GM19468 (cell line): ENCODE results near the gene BIRC7.
"Not testable (repeated sequence)": the region's sequence is repeated elsewhere in the genome, so short reads cannot be mapped to it uniquely, and the experiment has no call there.

Experiments
- ATAC-seq: cut with Tn5 transposase; IDR thresholded peaks from one replicate; pipeline ENCODE4 v1.9.1; 2021; ENCODE audit warnings: mild to moderate bottlenecking, moderate library complexity, moderate number of reproducible peaks; ENCODE audit not compliant: unreplicated experiment; ENCODE audit errors: extremely low read depth

BIRC7 gene

DNA sequence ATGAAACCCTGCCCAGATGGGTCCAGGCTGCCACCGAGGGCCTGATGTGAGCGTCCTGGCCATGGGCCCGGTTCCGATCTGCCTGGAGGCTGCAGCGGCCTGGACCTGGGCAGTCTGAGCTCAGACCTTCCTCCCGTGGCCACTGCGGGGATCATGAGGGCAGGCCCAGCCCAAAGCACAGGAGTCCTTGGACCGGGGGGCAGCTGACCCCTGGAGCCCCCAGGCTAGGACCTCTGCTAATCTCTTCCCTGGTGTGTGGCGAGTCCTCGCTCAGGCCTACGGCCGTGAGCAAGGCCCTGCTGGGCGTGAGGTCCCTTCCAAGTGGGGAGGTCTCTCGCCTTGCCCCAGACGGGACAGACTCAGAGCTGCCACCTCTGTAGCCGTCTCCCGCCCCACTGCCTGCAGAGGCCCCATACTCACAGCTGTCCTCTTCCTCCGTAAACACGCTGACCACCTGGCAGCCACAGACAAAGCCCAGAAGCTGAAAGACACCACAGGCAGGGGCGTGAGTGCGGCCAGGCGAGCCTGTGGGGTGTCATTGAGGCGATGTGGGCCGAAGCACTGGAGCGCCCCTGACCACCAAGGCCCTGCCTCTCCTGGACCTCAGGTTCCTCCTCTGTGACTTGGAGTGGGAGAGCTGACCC is 8.0 kb downstream of the BIRC7 start:
- no peak for ATAC-seq

DNA sequence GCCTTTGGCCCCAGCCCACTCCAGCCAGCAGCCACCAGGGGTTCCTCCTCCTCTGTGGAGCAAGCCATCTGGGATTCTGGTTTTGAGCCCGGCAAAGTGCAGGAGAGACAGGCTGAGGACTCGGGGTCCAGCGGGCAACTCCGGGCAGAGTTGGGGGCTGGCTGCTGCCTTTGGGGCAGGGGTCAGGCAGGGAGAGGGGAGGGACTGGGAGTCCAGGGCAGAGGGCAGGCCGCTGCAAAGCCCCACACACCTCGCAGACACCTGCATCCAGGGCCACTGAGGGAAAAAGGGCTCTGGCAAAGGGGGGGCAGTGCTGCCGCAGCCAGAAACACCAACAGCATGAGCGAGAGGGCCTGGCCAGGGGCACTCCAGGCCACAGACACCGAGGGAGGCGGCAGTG is 8.8 kb downstream of the BIRC7 start:
- no peak for ATAC-seq

DNA sequence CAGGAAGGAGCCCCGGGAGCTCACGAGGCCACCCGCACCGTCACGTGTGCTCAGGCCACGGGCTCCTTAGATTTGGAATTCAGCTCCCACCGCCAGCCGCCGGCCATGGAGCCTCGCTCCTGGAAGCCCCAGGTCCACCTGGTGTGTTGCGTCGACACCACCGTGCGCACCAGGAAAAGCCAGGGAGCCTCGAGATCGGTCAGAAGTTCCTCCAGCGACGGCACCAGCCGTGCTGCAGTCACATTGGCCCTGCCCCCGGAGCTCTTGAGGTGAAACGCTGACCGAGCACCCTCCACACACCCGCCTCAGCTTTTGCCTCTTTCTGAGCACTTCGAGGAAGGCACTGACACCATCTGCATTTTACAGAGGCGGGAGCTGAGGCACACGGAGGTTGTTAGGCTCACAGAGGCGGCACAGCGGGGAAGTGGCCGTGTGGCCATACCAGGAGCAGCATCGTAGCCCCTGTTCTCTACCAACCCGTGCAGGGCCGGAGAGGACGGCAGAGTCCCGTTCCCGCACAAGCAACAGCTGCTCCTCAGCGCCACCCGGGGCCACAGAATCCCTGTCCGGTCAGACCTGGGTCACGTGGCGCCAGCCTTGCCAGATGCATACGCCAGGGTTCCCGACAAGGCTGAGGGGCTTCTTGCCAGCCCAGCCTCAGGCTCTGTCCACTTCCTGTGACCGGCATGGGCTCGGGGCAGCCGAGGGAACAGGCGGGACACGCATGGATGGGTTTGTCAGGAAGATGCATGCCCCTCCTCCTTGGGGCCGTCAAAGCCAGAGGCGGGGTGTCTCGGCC is 11.0 kb downstream of the BIRC7 start:
- ATAC-seq, result no peak

DNA sequence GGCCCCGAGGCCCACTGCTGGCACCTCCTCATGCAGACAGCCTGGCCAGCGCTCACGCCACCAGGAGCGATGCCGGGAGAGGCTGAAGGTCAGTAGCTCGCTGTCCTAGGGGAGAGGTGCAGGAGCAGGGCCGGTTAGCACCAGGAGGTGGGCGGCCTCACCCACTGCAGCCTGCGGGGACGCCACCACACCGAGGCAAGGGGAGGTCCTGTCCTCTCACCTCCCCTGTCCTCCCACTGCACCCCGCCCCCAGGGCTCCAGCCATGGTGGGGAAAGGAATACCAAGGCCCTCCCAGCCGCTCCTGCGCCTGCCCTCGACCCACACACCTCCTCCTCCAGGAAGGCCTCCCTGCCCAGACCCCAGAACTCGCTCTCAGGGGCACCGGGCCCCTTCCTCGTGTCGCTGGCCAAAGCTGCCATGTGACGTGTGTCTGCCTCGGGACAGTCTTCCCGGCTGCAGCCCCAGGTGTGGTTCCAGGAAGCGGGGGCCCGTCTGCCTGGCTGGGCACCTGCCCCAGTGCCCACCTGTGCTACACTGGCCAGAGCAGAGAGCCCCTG is 12.0 kb downstream of the BIRC7 start:
- ATAC-seq, result no peak

DNA sequence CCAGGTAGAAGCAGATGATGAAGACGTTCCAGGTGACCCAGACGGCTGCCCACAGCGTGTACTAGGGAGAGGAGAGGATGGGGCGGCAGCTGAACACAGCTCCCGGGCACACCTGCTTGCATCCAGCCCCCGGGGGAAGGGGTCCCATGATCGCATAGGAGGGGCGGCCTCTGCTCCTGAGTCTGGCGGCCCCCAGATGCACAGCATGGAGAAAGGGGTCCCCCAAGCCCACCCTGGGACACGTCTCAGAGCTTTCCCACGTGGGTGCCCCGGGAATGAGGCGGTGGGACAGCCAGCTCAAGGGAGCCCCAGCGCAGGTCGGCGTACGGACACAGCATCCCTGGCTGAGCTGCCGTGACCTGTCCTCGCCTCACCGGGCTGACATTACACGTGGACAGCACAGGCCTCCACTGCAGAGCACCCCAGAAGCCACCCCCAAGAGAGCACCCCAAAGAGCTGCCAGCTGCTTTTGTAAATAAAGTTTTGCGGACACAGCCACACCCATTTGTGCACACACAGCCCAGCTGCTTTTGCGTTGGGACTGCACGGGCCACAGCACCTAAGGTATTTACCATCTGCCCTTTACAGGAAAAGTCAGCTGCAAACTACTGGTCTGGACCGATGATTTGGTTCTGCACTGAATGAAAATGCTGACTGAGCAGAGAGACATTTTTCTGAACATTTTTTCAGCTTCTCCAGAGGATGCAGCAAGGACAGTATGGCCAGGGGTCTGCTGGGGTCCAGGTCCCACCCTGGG is 13.3 kb downstream of the BIRC7 start:
- no peak for ATAC-seq

DNA sequence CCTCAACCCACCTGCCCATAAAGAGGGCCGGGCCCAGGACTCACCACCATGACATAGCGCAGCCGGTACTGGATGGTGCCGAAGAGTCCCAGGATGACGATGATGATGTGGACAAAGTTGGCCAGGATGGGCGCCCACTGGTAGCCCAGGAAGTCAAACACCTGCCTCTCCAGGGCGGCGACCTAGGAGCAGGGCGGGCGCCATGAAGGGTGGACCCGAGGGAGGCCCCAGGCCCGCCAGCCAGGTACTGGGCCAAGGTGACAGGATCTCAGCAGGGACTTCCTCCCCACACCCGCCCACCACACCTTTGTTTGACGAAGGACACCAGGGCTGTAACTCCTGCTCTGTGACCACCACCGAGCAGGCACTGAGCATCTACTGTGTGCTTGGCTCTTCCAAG is 14.2 kb downstream of the BIRC7 start:
- no peak for ATAC-seq

DNA sequence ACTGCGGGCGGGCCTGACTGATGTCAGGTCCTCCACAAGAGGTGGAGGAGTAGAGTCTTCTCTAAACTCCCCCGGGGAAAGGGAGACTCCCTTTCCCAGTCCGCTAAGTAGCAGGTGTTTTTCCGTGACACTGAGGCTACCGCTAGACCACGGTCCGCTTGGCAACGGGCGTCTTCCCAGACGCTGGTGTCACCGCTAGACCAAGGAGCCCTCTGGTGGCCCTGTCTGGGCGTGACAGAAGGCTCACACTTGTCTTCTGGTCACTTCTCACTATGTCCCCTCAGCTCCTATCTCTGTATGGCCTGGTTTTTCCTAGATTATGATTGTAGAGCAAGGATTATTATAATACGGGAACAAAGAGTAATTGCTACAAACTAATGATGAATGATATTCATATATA is 15.6 kb downstream of the BIRC7 start:
- not testable (repeated sequence) for ATAC-seq

DNA sequence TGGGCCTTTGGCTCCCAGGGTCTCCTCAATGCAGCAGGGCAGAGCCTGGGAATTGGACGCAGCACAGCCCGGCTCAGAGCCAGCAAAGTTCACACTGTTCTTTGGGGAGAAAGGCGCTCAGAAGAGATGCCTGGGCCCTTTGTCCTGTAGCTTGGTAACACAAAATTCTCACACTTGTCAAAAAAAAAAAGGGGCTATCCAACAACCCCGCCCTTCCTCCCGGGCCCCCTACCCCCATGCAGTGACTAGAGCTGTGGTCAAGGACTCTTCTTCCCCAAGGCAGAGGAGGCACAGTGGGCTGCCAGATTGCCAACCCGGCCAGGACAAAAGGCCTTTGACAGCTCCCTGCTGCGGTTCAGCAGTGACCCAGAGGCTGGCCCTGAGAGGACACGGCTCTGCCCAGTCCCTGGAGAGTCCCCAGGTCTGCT is 16.6 kb downstream of the BIRC7 start:
- no peak for ATAC-seq

DNA sequence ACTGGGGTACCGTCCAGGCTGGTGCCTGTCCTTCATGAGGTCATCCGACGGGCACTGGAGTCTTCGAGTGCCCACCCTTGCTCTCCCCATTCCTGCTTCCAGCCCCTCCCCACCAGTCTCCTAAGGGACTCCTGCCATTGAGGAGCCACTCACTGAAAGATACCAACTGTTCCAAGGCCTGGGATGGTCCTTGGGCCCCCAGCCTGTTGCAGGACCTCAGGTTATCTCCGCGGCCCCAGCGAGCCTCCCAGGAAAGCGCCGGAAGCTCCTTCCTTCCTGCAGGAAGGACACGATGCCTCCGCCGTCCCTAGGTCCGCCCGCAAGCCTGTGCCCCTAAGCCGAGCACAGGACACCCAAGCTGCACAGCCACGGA is 17.3 kb downstream of the BIRC7 start:
- no peak for ATAC-seq

DNA sequence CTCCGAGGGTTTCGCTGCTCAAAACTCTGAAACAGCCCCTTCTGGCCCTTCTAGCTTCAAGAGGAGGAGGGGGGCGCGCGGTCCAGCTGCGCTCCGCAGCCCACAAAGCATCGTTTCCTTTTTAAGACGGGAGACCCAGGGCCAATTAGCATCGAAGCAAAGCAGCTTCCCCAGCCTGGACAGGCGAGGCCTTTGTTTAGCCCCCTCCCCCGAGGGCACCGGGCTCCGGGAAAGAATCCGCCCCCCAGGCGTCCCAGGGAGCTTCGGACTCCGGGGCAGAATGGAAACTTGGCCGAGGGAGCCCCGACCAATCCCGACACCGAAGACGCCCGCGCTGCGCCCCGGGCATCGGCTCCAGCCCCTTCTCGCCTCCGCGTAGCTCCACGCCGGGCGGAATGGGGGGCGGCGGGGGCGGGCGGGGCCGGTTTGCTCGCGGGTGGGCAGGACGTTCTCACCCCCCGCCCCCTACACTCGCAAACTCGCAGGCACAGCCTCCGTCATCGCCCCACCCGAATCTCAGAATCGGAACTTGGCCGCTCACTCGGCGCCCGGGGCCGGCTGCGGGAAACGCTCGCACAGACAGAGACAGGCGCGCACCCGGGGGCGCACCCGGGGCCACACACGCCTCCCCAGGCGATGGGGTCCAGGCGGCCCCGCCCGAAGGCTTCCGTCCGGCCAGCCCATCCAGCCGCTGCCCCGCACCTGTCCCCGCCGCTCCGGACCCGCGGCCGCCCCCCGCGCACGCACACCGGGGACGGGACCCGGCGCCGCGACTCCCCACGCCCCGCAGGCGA is 17.9 kb downstream of the BIRC7 start:
- no peak for ATAC-seq

DNA sequence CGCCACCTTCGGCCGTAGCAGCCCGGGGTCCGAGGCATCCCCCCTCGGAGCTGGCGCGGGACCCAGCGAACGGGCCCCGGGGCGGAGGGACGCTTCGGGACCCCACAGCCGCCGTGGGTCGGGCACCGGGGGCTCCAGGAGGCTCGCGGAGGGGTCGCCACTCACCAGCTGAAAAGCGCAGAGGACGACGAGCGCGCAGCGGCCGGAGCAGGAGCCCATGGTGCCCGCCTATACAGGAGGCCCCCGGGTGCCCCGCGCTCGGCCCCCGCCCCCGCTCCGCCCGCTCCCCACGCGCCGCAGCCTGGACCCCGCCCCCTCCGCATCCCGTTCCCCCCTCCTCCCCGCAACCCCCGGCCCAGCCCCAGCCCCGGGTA is 18.5 kb downstream of the BIRC7 start, which contains the start of gene NKAIN4:
NKAIN4 (minus strand) TSS at position 232 of the 374 bp plus-strand sequence; CDS start at position 219, 13 bp downstream.
- no peak for ATAC-seq

DNA sequence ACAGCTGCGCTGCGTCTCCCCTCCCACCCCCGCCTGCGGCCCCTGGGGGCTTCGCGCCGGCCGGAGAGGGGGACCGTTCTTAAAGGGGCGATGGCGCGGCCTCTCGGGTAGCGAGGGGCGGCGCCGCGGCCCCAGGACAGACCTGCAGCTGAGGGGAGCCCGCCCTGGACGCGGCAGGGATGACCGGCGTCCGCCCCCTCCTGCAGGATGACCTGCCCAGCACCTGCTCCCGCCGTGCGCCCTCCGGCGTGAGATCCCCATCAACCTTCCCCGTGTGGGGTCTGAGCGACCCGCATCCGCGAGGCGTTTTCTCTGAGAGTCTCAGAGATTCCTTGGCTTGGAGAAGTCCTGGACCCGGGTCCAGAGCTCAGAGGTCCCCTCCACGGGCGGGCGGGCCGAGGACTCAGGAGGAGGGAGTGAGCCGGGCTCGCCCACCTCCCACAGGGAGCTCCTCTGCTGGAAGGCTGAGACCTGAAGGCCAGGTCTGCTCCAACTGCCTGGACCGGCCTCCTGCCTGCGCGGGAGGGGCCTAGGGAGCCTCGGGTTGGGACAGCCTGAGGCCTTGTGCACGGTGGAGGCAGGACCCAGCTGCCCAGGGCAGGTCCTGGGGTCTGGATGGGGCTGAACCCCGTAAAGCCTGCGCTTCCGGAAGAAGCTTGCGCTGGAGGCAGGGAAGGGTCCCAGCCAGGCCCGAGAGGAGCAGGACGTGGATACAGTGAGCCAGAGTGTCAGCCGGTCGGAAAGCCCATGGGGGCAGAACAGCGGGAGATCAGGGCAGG is 19.1 kb downstream of the BIRC7 start:
- ATAC-seq, result no peak

DNA sequence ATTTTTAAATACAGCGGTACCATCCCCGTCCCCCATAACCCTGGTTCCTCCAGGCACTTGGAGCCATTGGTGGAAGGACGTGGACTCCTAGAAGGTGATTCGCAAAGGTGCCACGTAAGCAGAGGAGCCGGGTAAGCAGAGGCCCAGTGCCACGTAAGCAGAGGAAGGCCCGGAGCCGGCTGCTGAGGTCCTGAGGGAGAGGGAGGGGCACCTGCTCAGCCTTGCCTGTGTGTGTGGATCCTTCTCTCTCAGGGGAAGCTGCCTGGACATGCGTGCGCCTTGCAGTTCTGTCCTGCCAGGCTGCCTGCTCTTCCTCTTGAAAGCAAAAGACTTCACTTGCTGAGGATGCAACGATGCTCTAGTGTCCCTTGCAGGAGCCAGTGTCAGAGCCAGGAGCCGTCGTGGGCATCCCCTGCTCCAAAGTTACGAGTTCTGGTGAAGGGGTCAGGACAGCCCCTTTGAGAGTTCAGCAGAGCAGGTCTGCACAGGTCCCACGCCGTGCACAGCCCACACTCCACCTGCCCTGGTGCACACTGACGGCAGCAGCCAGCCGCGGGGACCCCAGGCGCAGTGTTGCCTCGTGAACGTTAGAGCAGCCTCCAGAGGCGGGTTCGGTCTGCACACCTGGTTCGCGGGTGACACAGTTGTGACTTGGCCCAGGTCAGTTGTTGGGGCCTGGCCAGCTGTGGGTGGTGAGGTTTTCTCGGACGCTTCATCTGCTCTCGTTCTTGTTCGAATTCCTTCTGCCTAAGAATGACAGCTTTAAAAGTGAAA is 20.4 kb downstream of the BIRC7 start:
- ATAC-seq, result no peak

DNA sequence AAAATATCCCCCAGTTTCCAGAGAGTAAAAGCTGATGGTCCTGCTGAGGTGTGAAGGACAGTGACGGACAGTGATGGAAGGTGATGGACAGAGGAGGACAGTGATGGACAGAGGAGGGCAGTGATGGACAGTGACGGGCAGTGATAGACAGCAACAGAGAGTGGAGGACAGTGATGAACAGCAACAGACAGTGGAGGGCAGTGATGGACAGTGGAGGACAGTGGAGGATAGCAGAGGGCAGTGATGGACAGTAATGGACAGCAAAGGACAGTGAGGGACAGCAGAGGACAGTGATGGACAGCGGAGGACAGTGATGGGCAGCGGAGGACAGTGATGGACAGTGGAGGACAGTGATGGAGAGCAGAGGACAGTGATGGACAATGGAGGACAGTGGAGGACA is 21.2 kb downstream of the BIRC7 start:
- ATAC-seq, result no peak

DNA sequence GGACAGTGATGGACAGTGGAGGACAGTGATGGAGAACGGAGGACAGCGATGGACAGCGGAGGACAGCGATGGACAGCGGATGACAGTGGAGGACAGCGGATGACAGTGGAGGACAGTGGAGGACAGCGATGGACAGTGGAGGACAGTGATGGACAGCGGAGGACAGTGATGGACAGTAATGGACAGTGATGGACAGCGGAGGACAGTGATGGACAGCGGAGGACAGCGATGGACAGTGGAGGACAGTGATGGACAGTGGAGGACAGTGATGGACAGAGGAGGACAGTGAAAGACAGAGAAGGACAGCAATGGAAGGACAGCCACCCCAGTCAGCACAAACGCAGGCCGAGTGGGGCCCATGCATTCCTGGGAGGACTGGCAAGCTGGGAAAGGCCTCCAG is 21.9 kb downstream of the BIRC7 start:
- ATAC-seq, result no peak

DNA sequence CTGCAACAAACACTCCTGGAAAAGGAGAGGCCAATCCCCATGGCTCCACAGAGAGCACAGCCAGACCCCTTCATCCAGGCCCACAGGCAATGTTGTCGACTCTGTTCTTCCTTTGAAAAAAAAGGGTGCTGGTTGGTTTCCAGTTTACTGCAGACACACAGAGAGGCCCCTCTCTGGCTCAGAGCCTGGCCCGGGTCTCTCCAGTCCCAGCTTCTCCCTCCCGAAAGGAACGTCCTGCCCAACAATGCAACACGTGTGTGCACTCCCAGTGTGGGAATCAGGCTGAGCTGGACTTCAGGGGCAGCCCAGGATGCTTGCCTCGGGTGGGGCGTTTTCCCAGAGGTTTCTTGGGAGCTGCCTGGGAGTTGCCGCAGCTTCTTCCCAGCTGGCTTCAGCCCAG is 23.1 kb downstream of the BIRC7 start:
- no peak for ATAC-seq

DNA sequence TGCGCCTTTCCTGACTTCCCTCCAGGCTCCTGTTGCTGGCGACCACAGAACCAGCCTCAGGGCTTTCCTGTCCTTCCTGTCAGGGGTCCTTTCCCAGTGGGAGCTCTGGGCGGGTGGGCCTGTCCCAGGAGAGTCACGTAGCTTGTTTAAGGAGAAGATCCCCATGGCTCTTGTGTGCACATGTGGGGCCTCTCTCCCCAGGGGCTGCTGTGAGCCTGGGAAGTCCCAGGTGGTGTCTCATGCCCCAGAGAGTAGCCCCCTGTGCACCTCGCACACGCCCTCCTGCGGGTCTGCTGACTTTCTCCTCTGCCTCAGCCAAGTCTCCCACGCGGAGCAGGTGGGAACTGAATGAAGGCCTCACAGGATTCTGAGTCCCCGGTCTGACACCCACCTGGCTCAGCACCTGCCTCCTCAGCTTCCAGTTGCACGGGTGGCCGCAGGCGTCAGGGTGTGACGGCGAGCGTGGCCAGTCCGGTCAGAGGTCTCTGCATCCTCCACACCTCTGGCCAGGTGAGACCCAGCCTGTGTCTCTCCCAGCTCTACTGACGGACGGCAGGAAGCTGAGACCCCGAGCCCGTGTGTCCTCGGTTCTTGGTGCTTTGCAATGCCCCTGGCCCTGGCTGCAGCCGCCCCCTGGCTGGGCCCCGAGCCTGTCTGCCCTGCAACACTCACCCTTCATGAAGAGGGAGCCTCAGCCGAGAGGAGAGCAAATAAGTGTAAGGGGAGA is 24.2 kb downstream of the BIRC7 start:
- no peak for ATAC-seq

DNA sequence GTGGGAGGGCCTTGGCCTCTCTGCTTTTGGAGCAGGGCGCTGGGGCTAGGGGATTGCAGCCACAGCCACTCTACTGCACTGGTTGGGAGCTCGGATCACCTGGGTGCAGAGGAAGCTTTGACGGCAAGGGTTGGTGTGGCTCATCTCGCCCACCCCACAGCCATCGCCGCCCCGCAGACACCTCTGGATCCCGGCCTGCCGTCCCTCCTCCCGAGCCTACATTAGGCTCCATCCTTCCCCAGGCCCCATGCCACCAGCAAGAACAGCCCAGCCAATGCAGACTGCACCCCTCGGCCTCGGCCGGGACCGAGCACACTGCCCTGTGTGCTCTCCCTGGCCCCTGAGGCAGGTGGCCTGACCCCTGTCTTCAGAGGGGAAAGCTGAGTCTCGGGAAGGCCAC is 24.8 kb downstream of the BIRC7 start:
- no peak for ATAC-seq
